SHP77 (cell line): ENCODE data around the gene CSN2.
"Not testable (repeated sequence)": the region's sequence is repeated elsewhere in the genome, so short reads cannot be mapped to it uniquely, and the experiment has no call there.

Experiments
- DNase-seq, 2 experiments: peaks; one replicate each; lab custom pipeline; 2025; lab: John Stamatoyannopoulos, UW

Gene CSN2, protein sequence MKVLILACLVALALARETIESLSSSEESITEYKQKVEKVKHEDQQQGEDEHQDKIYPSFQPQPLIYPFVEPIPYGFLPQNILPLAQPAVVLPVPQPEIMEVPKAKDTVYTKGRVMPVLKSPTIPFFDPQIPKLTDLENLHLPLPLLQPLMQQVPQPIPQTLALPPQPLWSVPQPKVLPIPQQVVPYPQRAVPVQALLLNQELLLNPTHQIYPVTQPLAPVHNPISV

DNA sequence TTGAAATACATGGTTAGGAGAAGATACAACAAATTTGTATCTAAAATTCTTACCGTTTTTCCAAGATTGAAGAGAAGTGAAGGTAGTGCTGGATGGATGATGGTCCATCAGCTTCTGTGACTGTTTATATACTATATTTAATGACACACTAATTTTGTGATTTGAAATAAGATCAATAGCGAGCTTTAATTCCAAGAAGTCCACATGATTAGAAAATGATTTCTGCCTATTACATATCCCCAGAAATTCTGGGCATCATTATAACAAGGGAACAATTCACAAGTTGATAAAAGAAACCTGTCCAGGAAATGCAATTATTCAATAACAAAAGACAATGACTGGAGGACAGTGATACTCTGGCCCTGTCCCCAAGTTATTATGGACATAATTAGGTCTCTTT lies at the start of gene CSN2:
Gene CSN2 (minus strand): TSS at position 101 of the 400 bp plus-strand sequence. CDS start 4,733 bp downstream, outside the sequence.
- no peak for DNase-seq

DNA sequence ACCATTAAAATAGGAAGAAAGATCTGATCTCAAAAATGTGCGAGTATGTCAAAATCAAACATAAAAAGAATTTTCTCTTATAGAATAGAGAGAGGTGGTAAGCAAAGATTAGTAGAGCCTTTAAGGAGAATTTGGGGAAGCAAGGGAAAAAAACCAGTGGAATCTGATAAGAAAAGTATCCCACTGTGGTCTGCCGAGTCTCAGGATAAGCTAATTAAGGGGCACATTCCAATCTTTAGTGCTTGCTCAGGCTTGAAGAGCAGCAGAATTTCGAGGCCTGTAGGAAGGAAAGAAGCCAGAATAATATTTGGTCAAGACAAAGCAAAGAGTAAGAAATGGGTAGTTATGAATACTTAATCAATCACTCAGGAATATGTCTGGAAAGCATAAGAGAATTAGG lies 43.2 kb upstream of the CSN2 start:
- DNase-seq, result no peak

DNA sequence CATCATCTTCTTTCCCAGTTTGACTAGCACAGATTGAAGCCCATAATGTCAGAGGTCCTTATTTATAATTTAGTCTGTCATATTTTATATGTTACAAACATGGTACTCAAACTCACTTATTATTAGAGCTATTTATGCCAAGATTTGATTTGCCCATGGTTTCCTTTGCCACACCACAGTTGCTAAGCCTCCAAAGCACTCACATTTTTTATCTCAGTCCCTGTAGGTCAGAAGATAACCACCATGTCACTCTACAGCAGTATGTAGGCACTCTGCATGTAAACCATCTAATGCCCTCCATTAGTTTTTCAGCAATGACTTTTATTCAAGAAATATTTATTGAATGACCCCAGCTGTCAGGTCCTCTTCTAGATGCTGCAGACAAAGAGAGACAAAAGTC lies 37.0 kb upstream of the CSN2 start:
- no peak for DNase-seq

DNA sequence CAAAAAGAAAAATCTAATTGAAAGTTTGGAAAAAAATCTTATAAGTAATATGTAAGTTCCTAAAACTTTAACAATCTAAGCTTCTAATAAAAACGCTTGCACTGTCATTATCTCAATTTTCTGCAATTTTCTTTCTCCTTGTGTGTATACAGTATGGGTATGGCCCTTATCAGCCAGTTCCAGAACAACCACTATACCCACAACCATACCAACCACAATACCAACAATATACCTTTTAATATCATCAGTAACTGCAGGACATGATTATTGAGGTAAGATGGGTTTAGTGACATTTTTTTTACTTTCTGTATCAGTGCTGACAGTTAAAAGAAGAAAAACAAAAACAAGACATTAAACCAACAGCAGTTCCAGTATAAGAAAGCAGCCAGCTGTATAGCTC lies 35.2 kb upstream of the CSN2 start:
- DNase-seq, result no peak

DNA sequence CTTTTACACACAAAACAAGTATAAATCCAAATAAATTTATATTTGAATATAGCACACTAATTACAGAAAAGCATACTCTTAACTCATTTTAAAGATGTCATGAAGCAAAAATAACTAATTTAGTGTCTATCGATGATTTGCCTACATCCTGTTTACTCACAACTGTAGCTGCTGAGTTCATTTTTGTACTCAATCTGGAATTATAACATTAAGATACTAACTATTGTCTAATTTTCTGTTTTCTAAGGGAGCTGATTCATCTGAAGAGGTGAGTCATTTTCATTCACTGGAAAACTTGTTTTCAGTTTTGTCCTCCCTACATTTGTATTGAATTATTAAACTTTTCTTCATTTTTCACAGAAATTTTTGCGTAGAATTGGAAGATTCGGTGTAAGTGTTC lies 33.9 kb upstream of the CSN2 start:
- DNase-seq, result no peak

DNA sequence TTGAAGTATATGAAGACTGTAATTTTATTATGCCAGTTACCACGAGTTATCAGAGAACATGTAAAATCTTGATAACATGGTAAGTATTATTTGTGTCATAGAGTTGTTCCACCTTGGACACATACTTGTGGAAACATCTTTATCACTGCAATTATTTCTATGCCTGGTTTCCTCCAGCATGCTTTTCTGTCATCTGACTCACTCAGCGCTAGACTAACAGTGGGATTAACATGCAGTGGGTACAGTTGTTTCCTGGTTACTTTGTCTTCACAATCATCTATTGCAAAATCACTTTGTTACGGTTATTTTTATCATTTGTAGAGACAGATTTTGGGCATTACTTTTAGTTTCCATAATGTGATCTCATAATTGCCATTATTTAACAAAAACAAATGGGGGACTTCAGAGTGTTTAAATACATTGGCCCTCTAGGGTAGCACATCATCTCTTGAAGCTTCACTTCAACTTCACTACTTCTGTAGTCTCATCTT lies 30.0 kb upstream of the CSN2 start, which contains the start of gene STATH:
Gene STATH (plus strand): TSS at position 441 of the 491 bp plus-strand sequence. CDS start 2,472 bp downstream, outside the sequence.
- DNase-seq, result no peak

DNA sequence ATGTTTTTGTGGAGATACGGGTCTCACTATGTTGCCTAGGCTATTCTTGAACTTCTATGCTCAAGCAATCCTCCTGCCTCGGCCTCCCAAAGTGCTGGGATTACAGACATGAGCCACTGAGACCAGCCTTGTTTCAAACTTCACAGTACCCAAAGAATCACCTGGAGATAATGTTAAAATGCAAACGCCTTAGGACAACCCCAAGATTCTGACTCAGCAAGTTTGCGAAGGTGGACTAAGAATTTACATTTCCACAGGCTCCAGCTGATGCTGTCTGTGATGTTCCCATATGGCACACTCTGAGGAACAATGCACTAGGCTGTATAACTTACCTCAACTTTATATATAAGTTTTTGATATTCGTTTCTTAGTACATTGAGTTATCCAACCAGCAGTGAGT lies 29.3 kb upstream of the CSN2 start:
- DNase-seq, result no peak

DNA sequence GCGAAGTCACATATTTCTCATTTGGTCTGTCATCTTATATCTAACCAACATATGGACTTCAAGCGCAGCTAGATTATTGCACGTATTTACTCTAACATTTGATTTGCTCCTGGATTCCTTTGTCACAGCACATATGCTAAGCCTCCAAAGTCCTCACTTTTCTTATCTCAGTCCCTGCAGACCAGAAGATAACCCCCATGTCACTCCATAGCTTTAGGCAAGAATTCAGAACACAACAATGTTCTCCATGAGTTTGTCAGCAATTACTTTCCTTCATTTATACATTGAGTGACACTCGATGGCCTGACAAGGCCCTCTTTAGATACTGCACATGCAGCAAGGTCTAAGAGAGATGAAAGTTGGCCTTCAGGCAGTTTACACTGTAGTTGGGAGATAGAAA lies 25.5 kb upstream of the CSN2 start:
- no peak for DNase-seq

DNA sequence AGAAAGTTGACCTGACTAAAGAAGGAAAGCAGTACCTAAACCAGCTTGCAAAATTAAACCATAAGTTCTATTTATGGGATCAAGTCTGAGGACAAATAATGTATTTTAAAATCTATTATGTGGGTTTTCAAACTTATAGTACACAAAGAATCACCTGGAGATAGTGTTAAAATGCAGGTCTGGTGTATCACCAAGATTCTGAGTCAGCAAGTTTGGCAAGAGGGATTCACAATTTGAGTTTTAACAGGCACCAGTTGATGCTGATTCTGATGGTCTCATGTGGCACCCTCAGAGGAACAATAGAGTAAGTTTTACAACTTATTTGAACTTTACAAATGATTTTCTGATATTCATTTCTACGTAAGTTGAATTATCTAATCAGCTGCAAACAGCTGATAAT lies 21.1 kb upstream of the CSN2 start:
- no peak for DNase-seq

DNA sequence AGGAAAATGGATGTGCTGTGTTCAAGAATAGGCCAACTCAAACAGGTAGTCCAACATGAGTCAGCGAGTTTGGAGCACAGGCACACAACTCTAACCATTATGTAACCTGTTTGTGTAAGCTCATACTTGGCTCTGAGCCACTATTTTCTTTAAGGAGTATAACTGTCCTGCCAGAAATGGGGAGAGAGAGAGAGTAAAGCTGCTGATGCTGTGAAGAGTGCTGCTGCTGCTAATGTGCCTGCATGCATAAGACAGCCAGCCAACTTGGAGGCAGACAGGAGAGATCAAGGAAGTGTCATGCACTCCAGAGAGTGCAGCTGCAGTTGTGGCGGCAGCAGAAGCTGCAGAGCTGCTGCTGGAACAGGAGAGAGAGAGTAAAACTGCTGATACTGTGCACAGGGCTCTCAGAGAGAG lies 18.5 kb upstream of the CSN2 start:
- DNase-seq, result peak; percentile 67 to 68

DNA sequence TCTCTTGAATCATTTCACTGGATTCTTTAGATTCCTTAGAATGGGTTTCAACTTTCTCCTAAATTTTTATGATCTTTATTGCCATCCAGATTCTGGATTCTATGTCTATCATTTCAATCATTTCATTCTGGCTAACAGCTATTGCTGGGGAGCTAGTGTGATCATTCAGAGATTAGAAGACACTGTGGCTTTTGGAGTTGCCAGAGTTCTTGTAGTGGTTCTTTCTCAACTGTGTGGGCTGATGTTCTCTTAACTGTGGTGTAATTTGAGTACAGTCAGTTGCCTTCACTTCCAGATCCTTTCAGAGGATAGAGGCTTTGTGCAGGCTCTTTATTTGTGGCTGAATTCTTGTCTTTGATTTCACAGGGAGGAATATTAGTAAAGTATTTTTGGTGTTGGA lies 12.1 kb upstream of the CSN2 start:
- no peak for DNase-seq

DNA sequence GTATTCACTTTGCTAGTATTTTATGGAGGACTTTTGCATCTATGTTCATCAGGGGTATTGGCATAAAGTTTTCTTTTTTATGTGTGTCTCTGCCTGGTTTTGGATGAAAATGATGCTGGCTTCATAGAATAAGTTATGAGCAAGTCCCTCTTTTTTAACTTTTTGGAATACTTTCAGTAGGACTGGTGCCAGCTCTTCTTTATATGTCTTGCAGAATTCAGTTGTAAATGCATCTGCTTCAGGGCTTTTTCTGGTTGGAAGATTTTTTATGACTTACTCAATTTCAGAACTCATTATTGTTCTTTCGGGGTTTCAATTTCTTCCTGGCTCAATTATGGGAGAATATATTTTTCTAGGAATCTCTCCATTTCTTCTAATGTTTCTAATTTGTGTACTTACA lies 9.1 kb upstream of the CSN2 start:
- DNase-seq, result no peak

DNA sequence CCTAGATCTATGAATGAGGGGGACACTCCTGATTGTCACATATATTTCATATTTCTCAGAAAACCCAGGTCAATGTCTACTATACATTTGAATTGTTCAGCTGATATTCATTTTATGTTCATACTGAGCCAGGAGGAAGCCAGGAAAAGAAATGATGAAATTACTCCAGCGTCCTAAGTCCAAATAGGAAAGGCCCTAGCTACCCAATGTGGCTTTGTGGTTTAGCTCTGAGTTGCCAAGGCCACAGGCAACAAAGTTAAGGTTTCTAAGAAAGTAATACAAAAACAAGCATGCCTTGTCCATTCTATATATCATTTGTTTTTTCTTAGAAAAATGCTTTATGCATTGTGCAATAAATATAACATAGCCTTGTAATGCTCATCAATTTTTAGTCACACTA lies 4.5 kb upstream of the CSN2 start:
- DNase-seq, result no peak

DNA sequence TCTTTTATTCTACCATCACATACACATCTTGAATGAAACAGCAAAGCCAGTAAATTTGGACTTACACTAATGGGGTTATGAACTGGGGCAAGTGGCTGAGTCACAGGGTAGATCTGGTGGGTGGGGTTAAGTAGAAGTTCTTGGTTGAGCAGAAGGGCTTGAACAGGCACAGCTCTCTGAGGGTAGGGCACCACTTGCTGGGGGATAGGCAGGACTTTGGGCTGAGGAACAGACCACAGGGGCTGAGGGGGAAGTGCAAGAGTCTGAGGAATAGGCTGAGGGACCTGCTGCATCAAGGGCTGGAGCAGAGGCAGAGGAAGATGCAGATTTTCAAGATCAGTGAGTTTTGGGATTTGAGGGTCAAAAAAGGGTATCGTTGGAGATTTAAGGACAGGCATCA lies 8.3 kb downstream of the CSN2 start:
- no peak for DNase-seq

DNA sequence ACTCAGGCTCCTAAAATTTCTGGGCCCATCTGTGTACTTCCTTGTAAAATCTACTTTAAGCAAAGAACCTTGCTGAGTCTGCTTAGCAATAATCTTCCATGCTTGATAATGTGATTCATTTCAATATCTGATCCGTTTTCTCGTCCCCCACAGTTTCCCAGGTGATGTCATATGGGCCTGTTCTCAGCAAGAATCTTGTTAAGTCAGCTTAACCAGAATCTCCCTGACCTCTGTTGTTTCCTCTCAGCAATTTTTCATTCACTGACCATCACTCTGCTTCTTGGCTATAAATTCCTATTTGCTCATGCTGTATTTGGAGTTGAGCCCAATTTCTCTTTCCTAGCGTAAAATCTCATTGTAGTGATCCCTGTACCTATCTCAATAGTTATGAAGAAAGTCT lies 13.9 kb downstream of the CSN2 start:
- no peak for DNase-seq

DNA sequence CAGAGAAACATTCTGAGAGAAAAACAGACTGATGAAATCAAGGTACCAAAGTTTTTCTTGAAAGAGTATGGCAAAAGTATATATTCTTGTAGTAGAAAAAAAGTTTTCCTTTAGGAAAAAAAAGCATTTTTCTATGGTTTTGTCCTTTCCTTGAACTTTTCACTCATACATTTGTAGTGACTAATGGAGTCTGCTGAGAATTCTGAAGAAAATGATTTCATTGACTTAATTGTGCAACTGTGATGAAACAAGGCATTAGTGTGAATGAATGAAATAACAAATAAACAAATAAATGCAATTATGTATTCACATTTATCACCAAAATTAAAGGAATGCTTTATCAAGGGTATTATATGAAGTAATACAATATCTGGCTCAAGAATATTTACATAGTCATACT lies 29.0 kb downstream of the CSN2 start:
- DNase-seq, result no peak

DNA sequence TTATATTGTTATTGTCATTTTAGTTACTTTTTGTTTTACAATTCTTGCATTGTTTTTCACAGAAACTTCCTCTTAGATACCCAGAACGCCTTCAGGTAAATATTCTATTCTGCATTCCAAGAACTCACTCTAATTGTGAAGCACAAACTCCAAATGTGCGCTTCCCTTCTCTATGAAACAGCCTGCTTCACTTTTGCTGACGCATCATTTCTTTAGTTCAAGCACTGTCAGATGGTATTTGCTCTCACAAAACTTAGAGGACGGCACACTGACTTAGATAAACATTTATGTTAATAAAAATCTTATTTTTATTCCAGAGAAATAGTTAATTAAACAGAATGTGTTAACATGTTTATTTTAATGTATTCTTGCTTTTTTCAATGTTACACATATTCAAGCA lies 31.4 kb downstream of the CSN2 start:
- DNase-seq, result no peak

DNA sequence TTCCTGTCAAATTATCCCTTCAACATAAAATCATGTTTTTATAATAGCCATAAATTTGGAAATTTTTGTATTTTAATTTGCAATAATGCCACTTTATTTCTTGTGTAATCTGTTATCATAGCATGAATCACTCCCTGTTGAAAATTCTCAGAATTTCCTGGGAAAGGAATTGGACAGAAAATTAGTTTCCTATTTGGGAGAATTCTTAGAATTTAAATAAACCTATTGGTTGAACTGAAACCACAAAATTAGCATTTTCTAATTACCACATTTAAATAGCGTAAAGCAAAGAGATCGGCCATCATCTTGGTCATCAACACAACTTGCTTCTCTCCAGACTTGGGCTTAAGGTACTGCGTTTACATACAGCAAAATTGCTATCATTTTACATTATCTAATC lies 34.8 kb downstream of the CSN2 start, which contains the start of gene CSN1S1:
Gene CSN1S1 (plus strand): TSS at position 301 of the 400 bp plus-strand sequence. CDS start 1,488 bp downstream, outside the sequence.
- DNase-seq, result no peak

DNA sequence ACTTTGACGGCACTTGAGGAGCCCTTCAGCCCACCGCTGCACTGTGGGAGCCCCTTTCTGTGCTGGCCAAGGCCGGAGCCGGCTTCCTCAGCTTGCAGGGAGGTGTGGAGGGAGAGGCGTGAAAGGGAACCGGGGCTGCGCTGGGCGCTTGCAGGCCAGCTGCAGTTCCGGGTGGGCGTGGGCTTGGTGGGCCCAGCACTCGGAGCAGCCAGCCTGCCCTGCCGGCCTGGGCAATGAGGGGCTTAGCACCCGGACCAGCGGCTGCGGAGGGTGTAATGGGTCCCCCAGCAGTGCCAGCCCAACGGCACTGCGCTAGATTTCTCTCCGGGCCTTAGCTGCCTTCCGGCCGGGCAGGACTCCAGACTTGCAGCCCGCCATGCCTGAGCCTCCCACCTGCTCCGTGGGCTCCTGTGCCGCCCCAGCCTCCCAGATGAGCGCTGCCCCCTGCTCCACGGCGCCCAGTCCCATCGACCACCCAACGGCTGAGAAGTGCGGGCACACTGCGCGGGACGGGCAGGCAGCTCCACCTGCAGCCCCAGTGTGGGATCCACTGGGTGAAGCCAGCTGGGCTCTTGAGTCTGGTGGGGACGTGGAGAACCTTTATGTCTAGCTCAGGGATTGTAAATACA lies 41.6 kb downstream of the CSN2 start:
- DNase-seq, result not testable (repeated sequence)

DNA sequence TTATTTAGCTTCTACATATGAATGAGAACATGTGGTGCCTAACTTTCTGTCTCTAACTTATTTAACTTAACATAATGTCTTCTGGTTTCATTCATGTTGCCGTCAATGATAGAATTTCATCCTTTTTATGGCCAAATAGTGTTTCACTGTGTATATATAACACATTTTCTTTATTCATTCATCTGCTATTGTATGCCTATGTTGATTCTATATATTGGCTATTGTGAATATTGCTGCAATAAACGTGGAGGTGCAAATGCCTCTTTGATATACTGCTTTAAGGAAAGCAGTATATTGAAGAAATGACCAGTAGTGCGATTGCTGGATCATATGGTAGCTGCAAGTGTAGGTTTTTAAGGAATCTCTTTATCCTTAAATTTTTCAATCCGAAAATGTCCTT lies 44.7 kb downstream of the CSN2 start:
- DNase-seq, result no peak

DNA sequence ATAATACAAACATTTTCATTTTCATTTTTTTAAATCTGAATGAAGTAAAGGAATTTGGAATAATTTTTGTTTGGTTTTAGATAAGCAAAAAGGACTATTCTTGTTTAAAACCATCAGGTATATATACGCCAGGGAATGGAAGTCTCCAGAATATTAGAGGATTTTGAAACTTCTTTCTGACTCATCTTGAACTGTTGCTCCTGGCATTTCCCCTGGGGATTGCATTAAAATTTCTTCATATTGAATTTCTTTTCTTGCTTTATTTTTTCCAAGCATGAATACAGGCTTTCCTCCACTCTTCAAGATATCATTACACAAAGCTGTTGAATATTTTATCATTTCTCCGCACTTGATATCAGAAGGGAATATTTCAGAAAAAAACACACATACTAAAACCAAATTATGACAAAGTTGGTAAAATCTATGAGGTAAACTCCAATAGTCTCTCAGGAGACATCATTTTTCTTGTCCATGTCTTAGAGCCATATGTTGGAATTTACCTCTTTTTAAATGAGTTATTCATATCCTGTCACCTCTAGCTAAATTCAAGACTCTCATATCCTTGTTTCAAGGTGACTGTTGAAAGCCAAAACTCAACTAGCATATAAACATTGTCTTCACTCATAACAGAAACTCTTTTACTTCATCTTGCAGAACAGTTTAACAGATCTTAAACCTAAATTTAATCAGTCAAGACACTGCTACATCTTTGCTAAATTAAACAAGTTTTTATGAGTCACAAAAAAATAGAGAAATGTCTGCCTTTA lies 55.3 kb downstream of the CSN2 start:
- DNase-seq, result no peak

DNA sequence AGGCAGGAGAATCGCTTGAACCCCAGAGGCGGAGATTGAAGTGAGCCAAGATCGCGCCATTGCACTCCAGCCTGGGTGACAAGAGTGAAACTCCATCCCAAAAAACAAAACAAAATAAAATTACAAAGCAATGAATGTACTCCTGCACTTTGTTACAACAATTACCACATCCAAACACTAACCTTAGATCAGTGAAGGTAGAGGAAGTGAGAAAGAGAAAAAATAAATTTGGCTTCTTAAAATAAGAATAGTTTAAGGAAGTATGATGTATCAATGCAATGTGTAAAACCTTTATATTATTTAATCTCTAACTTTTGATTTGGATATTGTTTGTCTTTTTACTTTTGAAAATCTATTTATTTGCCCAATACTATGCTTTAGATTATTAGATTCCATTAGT lies 56.3 kb downstream of the CSN2 start:
- no peak for DNase-seq

DNA sequence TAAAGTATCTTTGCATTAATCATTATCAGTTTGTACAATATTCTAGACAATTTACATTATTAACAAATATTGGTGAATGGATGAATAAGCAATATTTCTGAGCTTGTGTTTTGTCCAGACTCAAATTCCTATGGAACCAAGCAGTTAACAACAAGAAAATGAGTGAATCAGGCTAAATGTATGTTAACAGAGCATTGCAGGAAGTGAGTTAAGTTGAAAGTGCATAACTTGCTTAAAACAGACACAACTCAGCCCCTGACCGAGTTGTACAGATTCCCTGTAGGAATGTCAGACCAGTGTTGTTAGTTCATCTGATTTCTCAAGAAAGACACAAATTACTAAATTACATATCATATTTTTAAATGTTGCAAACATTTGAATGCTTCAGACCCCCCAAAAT lies 58.4 kb downstream of the CSN2 start:
- no peak for DNase-seq
